Mucosa of gallbladder (tissue), 1 donor: Measurements from ENCODE around the gene GABRD. TPM values are rescaled to one million over a fixed set of nuclear protein-coding genes. Genes with fewer than 3 reads are reported as not detected.

Source experiments
- DNase-seq: peaks from one replicate; pipeline ENCODE4 v3.0.0-alpha.2; 2020; ENCODE audit warnings: low spot score
- total RNA-seq: library from RNA; stranded (reverse); gene quantifications from one replicate; pipeline ENCODE4 v1.2.1, GENCODE V29; 2021
- donor health status: DM: no; HTN: no; CAD: no.

GABRD gene
- total RNA-seq, 1 donor from 2014 or later = 1.2 TPM

DNA sequence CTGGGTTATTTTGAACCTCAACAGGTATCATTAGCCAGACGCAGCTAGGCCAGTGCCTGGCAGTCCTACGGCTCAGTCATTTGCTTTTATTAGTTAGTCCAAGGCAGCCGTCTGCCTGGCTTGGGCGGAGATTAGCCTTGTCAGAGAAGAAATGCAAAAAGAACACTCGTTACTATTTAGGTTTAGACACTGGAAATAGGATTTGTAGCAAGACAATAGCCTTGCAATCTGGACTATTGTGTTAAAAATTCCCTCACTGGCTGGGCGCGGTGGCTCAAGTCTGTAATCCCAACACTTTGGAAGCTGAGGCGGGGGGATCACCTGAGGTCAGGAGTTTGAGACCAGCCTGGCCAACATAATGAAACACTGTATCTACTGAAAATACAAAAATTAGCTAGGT is 20.1 kb downstream of the GABRD start:
- no peak for DNase-seq

DNA sequence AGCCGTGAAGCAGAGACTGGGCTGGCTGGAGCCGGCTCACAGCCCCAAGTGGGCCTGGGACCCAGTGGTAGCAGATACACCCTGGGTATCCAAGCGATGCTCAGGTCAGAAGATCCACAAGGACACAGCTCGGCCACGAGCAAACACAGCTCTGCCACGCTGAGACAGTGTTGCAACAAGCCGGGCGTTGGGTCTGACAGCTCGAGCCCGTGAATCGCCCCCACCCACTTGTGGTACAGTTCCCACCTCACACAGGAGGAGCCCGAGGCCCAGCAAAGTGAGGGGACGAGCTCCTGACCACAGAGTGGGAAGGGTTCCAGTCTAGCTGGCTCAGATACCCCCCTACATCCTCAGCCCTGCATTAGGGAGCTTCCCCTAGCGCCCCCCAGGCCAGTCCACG is 22.2 kb downstream of the GABRD start:
- no peak for DNase-seq

DNA sequence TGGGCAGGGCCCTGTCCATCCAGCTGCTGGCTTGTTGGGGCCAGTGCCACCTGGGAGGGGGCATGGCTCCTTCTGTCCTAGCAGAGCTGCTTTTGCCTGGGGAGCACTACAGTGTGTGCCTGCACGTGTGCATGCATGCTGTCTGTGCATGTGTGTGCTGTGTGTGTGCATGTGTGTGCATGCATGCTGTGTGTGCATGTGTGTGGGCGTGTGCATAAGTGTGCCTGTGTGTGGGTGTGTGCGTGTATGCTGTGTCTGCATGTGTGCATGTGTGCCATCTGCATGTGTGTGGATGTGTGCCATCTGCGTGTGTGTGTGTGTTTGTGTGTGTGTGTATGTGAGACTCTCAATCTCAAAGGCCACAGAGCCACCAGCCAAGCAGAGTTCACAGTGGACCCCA is 22.7 kb downstream of the GABRD start:
- DNase-seq = no peak

DNA sequence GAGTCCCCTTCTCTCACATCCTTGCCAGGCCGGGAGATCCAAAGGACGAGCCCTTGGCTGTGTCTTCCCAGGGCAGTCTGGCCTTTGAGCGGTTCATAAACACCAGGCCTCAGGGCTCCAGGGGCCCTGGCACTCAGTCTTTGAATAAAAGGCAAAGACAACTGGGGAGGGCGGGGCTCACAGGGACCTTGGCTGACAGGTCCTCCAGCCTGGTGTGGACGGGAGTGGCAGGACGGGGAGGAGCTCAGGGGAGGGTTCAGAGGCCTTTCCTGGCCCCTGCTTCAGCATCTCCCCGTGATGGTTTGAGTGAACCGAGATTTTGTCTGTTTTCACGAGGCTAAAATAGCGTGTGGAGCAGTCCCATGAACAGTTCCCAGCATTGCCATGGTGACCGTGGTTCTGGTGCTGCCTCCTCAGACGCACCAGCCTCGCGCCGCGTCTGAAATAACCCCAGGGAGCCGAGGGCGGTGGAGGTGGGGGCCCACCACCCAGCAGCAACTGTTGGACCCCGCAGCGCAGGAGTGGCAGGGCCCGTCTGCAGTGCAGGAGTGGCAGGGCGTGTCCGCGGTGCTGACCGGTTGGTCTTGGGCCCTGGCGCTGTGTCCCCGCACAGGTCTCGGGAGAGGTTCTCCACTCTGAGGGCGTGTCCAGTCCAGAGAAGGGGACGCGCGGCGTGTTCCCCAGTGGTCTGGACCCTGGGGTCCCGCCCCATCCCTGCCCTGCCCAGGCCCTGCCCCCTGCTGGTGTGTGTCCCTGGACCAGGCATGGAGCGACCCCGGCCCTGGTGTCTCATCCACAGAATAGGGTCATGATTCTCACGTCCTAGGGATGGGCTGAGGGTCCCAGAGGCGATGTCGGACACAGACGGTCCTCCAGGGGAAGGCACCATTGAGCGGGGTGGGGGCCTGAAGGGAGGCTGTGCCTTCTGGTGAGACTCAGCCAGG is 24.0 kb downstream of the GABRD start:
- DNase-seq = no peak

DNA sequence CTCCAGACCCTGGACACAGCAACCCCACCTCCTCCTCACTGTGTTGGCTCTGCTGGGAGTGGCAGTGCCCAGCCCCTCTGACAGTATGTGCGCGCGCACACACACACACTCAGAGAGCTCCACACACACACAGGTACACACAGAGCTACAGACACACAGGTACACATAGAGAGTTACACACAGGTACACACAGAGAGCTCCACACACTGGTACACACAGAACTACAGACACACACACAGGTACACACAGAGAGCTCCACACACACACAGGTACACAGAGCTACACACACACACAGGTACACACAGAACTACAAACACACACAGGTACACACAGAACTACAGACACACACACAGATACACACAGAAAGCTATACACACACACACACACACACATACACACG is 24.7 kb downstream of the GABRD start:
- no peak for DNase-seq

DNA sequence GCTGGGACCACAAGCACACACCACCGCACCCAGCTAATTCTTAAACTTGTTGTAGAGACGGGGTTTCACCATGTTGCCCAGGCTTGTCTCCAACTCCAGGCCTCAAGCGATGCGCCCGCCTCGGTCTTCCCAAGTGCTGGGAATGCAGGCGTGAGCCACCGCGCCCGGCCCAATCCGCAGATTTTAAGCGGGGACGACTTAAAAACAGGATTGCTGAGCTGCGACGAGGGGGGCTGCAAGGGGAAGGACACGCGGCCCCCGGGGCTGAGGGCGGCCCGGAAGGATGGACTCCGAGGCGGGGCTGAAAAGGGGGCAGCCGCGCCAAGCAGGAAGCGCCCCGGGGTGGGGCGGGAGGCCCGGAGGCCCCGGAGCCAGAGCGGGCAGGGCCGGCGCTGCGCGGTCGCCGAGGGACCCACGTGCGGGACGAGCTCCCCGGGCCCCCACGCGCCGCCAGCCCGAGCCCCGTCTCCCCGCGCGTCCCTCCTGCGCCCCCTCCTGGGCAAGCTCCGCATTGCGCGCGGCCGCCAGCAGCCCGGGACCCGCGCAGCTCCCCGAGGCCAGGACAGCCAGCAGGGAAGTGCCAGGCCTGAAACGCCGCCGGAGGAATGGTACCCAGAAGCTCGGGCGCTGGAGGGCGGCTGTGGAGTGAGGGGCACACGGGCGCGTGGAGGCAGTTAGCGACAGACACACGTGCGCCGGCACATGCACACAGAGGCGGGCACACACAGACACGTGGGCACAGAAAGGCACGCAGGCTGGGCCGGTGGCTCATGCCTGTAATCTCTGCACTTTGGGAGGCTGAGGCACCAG is 25.6 kb downstream of the GABRD start:
- peak; percentile 67 for DNase-seq

DNA sequence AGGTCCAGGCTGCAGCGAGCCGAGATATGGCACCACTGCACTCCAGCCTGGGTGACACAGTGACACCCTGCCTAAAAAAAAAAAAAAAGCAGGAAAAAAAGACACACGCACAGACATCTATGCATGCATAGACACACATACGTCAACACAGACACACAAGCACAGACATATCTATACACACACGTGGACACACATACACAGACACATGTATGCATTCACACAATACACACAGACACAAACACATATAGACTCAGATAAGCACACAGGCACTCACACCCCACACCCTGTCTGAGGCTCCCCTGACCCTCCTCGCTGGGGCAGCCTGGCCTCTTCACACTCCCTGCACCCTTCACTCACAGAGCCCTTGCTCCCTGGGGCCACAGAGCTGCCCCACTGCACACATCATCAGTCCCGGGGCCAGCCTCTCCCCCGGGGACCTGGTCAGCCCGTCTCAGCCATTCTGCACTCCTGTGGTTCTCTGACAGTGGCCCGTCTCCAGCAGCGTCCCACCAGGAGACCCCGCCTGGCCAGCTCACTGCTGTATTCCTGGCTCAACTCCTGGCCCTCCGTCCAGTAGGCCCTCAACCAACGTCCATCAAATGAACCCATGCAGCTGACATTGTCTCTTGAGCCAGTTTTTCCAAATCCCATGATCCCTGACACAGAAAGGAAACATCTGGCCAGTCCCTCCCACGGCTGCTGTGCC is 26.5 kb downstream of the GABRD start:
- no peak for DNase-seq

DNA sequence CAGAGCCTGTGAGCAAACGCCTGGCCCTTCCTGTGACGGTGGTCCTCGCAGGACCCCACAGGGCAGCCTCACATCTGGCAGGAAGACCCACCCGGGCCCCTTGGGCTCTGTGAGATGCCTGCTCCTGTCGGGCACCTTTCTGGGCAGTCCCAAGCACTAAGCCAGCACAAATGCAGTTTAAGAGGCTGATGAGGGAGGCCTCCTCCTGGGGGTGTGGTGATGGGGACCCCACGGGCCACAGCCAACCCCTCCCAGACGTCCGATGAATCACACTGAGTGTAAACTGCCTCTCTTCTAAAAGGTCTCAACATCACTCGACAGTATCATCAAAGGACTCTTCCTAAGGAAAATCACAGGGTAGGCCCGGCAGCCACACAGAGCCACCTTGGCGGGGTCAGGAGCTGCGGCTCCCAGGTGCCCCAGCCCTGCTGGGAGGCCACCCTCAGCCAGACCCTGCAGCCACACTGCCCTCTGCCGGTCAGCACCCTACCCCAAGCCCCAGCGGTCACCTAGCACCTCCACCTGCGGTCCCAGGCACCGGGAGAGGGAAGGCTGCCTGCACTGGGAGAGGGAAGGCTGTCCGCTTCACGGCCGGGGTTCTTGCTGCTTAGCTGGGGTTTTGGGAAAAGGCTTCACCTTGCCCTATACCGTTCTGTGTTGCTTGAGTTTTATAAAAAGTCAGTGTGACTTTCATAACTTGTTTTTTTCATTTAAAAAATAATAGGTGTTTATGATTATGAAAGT is 27.2 kb downstream of the GABRD start:
- peak; percentile 68 for DNase-seq

DNA sequence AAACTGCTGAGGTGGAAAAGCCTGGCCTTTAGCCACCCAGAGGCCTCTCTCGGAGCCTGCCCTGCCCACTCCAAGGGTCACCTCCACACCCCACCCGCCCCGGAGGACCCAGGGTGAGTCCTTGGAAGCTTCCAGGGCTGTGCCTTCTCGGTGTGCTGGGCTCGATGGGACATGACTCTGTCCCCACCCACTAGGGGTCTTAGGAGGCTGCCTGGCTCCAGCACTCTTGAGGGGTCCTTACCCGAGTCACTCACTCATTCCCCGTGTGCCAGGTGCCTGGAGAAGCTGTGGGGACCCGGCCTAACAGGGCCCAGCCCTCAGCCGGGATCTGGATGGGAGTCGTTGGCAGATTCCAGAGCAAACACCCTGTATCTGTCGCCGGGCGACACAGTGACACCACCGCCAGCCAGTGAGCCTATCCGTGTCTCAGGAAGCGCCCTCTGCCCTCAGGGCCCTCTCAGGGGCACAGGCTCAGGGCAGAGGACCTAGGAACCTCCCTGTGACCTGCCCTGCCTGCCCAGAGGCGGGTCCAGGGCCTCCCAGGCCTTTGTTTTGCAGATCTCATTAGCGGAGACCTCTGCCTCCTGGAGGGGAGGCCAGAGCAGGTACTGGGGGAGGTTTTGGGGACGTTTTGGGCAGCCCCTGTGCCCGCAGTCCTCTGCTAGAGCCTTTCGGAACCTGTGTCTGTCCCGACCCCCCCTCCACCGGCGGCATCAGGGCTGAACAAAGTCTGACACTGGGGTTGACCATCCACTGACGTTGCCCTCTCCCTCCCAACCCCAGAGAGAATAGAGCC is 28.0 kb downstream of the GABRD start:
- no peak for DNase-seq

DNA sequence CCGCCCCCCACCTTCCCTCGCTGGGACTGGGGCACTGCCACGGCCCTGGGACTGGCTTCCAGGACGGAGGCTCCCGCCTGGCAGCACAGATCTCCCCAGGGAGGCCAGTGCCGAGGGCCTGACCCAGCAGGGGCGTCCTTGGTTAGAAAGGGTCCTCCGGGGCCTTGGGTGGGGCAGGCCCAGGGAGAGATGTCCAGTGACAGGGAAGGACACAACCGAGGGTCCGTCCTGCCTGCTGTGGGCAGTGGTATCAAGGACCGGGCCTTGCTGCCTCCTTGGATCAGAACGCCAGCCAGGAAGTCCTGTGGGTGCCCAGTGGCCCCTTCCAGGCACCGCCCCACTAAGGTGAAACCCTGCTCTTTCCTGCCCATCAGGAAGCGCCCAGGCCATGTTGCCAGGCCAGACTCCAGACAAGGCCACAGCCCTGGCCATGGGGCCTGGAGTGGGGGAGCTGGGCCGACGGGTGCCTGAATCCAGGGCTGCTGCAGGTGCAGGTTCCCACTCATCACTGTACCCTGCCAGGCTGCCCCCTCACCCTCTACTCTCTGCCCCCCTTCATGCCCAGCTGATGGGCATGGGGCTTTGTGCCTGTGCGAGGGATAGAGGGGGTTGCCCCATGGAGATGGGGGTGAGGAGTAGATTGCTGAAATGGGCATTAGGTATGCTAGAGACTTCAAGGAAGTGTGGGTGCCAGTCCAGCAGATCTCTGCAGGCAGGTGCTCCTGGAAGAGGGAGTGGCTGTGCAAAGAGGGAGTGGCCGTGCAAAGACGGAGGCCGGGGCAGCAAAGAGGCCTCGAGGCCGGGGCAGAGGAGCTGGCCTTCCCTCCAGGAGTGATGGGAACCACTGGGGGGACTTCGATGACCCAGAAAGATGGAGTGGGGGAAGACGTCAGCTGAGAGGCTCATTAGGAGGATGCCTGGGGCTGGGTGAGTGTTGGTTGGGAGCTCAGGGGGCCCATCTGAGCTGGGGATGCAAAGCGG is 28.9 kb downstream of the GABRD start:
- no peak for DNase-seq

DNA sequence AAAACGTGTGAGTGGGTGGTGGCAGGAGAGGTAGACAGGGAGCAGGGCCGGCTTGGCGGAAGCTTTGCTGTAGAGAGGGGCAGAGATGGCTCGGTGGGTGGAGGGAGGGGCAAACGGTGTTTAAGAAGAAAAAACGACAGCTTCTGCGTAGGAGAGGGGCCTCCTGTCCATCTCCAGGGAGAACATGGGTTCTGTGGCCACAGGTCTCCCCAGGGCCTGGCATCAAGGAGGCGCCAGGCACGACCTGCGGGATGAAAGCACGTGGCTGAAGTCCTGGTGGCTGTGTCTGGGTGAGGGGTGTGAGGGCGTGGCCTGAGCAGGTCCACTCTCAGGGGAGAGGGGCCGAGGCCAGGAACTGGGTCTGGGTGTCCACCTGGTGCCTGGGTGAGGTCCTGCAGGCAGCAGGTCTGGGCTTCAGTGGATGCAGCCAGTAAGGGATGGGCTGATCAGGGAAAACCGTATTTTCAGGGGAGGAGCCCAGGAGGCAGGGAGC is 30.1 kb downstream of the GABRD start:
- DNase-seq = no peak

DNA sequence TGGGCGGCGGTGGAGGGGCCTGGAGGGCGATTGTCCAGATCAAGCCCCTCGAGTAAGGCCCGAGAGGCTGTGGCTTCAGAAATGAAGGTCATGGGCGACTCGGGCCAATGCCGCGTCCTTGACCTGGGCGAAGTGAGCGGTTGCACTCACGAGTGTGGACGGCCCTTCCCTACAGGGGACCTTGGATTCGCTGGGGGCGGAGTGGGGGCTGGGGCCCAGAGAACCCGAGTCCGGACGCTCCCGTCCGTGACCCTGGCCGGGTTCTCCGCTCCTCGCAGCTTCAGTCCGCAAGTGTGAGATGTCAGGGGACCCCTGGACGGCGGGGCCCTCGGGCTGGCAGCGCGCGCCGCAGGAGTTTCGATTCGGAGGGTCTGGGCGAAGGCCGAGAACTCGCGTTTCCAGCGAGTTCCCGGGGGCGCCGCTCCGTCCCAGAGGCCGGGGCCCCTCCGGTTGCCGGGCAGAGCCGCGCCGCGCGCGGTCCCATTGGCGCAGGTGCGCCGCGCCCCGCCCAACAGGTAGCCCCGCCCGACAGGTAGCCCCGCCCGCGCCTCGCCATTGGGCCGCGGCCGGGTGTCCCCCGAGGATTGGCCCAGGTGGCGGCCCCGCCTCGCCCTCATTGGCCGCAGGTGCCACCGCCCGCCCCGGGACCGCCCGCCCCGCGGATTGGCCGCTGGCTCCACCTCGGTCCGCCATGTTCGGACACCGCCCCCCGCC is 30.7 kb downstream of the GABRD start, which contains the start of gene PRKCZ:
Gene PRKCZ (plus strand): TSS at position 694 of the 714 bp plus-strand sequence. CDS start 220 bp downstream, outside the sequence.
- peak; percentile 92 for DNase-seq

DNA sequence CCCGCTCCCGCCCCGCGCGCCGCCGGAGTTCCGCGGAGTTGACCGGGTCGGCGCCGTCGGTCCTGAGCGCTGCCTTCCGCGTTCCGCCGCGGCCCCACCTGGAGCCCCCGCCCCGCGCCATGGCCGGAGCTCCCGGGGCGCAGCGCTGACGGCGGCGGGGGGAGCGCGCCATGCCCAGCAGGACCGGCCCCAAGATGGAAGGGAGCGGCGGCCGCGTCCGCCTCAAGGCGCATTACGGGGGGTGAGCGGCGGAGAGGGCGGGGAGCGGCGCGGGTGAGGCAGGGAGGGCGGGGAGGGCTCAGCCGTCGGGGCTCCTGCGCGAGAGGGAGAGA is 31.3 kb downstream of the GABRD start:
- DNase-seq = no peak

DNA sequence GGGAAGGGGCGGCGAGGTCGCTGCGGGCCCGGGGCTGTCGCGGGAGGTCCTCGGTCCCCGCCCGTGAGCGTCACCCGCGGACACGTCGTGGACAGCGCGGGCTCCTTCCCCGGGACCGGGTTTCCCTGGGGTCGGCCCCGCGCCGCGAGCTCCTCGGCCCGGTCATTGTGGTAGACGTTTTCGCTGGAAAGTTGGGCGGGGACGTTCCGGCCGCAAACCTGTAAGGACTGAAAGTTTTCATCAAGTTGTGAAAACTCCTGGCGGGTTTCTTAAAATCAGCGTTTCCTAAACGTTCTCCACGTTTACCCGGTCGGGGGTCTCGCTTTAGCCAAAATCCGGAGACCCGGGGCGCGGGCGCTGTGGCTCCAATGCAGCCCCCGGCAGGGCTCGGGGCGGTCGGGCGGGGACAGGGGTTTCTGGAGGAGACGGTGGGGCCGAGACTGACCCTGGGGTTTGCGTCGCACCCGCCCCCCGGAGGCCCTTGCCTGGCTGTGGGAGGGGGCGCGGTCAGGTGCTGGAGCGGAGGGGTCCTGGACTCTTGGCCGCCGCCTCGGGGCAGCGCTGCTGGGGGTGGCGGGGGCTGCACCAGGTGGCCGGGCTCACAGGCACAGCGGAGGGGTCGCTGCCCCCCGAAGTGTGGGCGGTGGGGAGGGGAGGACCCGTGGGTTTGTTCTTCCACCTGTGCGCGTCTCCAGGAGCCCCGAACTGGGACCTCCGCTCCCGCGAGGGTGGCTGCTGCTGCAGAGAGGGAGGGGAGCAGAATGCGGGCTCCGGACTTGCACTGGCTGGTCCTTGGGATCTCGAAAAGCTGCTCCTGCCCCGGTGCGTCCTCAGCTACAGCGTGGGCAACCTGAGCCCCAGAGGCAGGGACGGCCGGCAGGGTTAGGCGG is 31.9 kb downstream of the GABRD start:
- no peak for DNase-seq

DNA sequence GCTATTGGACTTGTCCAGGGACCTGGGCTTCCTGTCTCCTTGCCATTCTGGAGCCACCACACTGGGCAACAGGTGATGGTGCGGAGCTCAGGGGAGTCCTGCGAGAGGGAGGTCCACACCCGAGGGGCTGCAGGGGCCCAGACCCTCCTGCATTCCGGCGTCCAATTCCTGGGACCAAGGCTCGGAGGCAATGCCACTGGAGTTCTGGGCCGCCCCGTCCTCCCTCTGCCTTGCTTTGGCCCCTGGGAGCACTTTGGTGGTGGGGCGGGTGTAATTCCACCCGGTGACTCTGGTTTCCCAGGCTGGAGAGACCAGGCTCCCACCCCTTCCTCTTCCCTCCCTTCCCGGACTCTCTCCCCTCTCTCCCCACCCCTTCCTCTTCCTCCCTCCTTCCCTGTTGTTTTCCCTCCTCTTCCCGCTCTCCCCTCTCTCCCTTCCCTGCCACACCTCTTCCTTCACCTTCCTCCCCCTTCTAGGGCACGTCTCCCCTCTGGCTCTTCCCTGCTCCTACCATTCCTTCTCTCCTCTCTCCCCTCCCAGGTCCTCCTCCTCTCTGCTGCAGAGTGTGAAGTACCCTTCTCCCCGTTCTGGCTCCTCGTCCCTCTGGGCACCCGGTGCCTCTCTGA is 33.0 kb downstream of the GABRD start:
- no peak for DNase-seq

DNA sequence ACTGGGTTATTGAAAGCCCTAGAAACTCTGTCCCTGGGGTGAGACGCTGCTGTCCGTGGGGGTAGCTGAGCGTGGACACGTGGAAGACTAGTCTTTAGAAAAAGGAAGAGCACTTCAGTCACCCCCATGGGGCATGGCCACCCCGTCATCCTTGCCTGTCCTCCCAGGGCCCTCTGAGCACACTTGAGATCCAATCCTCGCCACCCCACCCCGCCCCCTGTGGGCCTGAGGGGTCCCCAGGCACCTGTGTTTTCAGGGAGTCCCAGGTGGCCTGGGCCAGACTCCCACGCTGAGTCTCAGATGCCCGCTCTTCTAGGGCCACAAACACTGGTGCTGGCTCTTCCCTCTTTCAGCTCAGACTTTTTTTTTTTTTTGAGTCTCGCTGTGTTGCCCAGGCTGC is 33.6 kb downstream of the GABRD start:
- no peak for DNase-seq

DNA sequence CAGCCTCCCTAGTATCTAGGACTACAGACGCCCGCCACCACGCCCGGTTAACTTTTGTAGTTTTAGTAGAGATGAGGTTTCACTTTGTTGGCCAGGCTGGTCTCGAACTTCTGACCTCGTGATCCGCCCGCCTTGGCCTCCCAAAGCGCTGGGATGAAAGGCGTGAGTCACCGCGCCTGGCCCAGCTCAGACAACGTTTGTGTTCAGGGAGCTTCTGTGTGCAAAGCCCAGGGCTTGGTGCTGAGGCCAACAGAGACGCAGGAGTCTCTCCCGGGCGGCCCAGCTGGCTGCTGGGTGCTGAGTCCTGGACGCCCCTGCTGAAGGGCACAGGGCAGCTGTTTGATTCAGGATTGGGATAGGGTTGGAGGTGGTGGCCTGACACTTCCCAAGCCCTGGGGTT is 34.1 kb downstream of the GABRD start:
- DNase-seq = no peak
